IMR-90 (cell line): ENCODE data around the gene TP53BP2. TPM values are rescaled to one million over a fixed set of nuclear protein-coding genes. Genes with fewer than 3 reads are reported as not detected.

ENCODE experiments used
- ATAC-seq: fragments of 200-7000 bp; cut with Tn5 transposase; 2 replicates; pipeline ENCODE4 v1.9.1; 2020; ENCODE audit warnings: low read depth, mild to moderate bottlenecking, moderate library complexity
- BruUV-seq: library from RNA; stranded (reverse); fragments of 400-500 nt; replicated peaks from 2 replicates; lab custom pipeline; 2021; lab: Mats Ljungman, UMichigan
- CTCF ChIA-PET: fragments of 300-600 bp; formaldehyde crosslinking; extraction: SDS; loops from one replicate; lab custom pipeline; 2021; ENCODE audit warnings: antibody characterized with exemption; lab: Yijun Ruan, JAX
- POLR2A ChIA-PET: fragments of 300-600 bp; sonication (Branson Sonifier 250); formaldehyde crosslinking; loops from one replicate; lab custom pipeline; 2022; ENCODE audit warnings: antibody characterized with exemption; ENCODE audit not compliant: unreplicated experiment; lab: Charles Lee
- DNase-seq: peaks from one replicate; pipeline ENCODE4 v3.0.0; 2013
- H2AFZ ChIP-seq: replicated peaks from 2 replicates; pipeline ENCODE3; 2013; ENCODE audit warnings: low read length, mild to moderate bottlenecking; ENCODE audit not compliant: poor library complexity
- H2AK5ac ChIP-seq: 2 replicates; pipeline ENCODE4 v1.6.1; 2013; ENCODE audit warnings: low read depth, low read length, inconsistent platforms
- H2AK9ac ChIP-seq: replicated peaks from 2 replicates; pipeline ENCODE3; 2013; ENCODE audit warnings: mild to moderate bottlenecking, low read depth, low read length, moderate library complexity; ENCODE audit not compliant: poor library complexity
- H2BK120ac ChIP-seq: 2 replicates; pipeline ENCODE4 v1.6.1; 2013; ENCODE audit warnings: low read depth, low read length, inconsistent platforms
- H2BK15ac ChIP-seq: 3 replicates; pipeline ENCODE4 v1.6.1; 2013; ENCODE audit warnings: low read depth, low read length, inconsistent platforms
- H2BK20ac ChIP-seq: 2 replicates; pipeline ENCODE4 v1.6.1; 2013; ENCODE audit warnings: low read depth, mild to moderate bottlenecking, inconsistent platforms, low read length, moderate library complexity
- H2BK5ac ChIP-seq: 2 replicates; pipeline ENCODE4 v1.6.1; 2013; ENCODE audit warnings: mild to moderate bottlenecking, low read depth, low read length, inconsistent platforms; ENCODE audit not compliant: poor library complexity, severe bottlenecking
- H3K14ac ChIP-seq: replicated peaks from 2 replicates; pipeline ENCODE4 v1.6.1; 2013; ENCODE audit warnings: low read depth, low read length, inconsistent platforms
- H3K18ac ChIP-seq: 2 replicates; pipeline ENCODE4 v1.6.1; 2013; ENCODE audit warnings: low read depth, low read length, control low read depth
- H3K23ac ChIP-seq: 2 replicates; pipeline ENCODE4 v1.6.1; 2013; ENCODE audit warnings: low read depth, low read length, inconsistent platforms
- H3K27ac ChIP-seq: 2 replicates; pipeline ENCODE4 v1.5.1; 2013; ENCODE audit warnings: mild to moderate bottlenecking, control low read depth, low read length; ENCODE audit not compliant: insufficient read depth
- H3K27me3 ChIP-seq: 2 replicates; pipeline ENCODE4 v1.6.1; 2013; ENCODE audit warnings: low read length; ENCODE audit not compliant: control insufficient read depth, insufficient read depth
- H3K36me3 ChIP-seq: 2 replicates; pipeline ENCODE4 v1.6.1; 2013; ENCODE audit warnings: low read length, mixed read lengths; ENCODE audit not compliant: control insufficient read depth, insufficient read depth
- H3K4ac ChIP-seq: 2 replicates; pipeline ENCODE4 v1.6.1; 2013; ENCODE audit warnings: low read depth, low read length, inconsistent platforms
- H3K4me1 ChIP-seq: 2 replicates; pipeline ENCODE4 v1.6.1; 2013; ENCODE audit warnings: low read length, mixed read lengths; ENCODE audit not compliant: control insufficient read depth, insufficient read depth
- H3K4me2 ChIP-seq: 2 replicates; pipeline ENCODE4 v1.6.1; 2013; ENCODE audit warnings: low read depth, mild to moderate bottlenecking, control low read depth, low read length, moderate library complexity
- H3K4me3 ChIP-seq: 2 replicates; pipeline ENCODE4 v1.5.1; 2013; ENCODE audit warnings: low read depth, mild to moderate bottlenecking, control low read depth, low read length, moderate library complexity; ENCODE audit not compliant: insufficient read depth
- H3K56ac ChIP-seq: 2 replicates; pipeline ENCODE4 v1.6.1; 2013; ENCODE audit warnings: low read length, inconsistent platforms; ENCODE audit not compliant: insufficient read depth; ENCODE audit errors: extremely low read depth
- H3K79me1 ChIP-seq, 2 experiments: 2 replicates each; pipeline ENCODE4 v1.6.1; 2013; ENCODE audit warnings: low read length in 2 of 2, inconsistent platforms in 1 of 2, low read depth in 1 of 2
- H3K9ac ChIP-seq: 2 replicates; pipeline ENCODE4 v1.6.1; 2013; ENCODE audit warnings: low read depth, low read length, control low read depth
- H3K9me1 ChIP-seq: 2 replicates; pipeline ENCODE4 v1.6.1; 2013; ENCODE audit warnings: low read length, inconsistent platforms; ENCODE audit not compliant: insufficient read depth
- H3K9me3 ChIP-seq: 2 replicates; pipeline ENCODE4 v1.6.1; 2013; ENCODE audit warnings: low read length; ENCODE audit not compliant: control insufficient read depth, insufficient read depth
- H4K20me1 ChIP-seq: 2 replicates; pipeline ENCODE4 v1.6.1; 2013; ENCODE audit warnings: low read length, inconsistent platforms; ENCODE audit not compliant: insufficient read depth
- H4K5ac ChIP-seq: 2 replicates; pipeline ENCODE4 v1.6.1; 2013; ENCODE audit warnings: mild to moderate bottlenecking, low read depth, low read length, control low read depth
- H4K8ac ChIP-seq, 2 experiments: 2 replicates each; pipeline ENCODE4 v1.6.1; 2013; ENCODE audit warnings: low read depth in 2 of 2, low read length in 2 of 2, control low read depth in 1 of 2, inconsistent platforms in 1 of 2
- H4K91ac ChIP-seq: 2 replicates; pipeline ENCODE4 v1.6.1; 2013; ENCODE audit warnings: low read depth, low read length, inconsistent platforms; ENCODE audit not compliant: insufficient read depth
- MAFK ChIP-seq: IDR thresholded peaks from 2 replicates; pipeline ENCODE4 v1.6.1; 2012; ENCODE audit warnings: low read depth, low read length, improper control_type of control experiment
- MAZ ChIP-seq: IDR thresholded peaks from 2 replicates; pipeline ENCODE4 v1.6.1; 2012; ENCODE audit warnings: low read depth, mild to moderate bottlenecking, low read length, improper control_type of control experiment, moderate library complexity, borderline replicate concordance
- SMC3 ChIP-seq: fragments of 150-350 bp; IDR thresholded peaks from 2 replicates; pipeline ENCODE4 v1.6.1; 2016; ENCODE audit warnings: low read depth, mild to moderate bottlenecking, antibody characterized with exemption, low read length, moderate library complexity
- USF2 ChIP-seq: fragments of 150-350 bp; IDR thresholded peaks from 2 replicates; pipeline ENCODE4 v1.6.1; 2017; ENCODE audit warnings: mild to moderate bottlenecking, antibody characterized with exemption, low read length, low read depth
- WGBS, 2 experiments: methylation state at CpG; one replicate each; pipeline versions ENCODE4 v1.1.5 to v1.1.7; 2013; ENCODE audit warnings: missing lambda C conversion rate in 2 of 2; ENCODE audit not compliant: insufficient read length in 1 of 2; ENCODE audit errors: extremely low coverage in 2 of 2; 5-methylcytosine and 5-hydroxymethylcytosine counted together
- dilution Hi-C: fragments of 300-500 bp; cut with HindIII; formaldehyde crosslinking; loops from one replicate; pipeline ENCODE4 v1.14.3; 2018; ENCODE audit warnings: low sequenced_read_pairs; ENCODE audit not compliant: unreplicated experiment
- in situ Hi-C: fragments of 300-500 bp; cut with MboI; formaldehyde crosslinking; loops from 3 replicates; pipeline ENCODE4 v1.14.3; 2019; ENCODE audit warnings: low sequenced_read_pairs, inconsistent platforms, mixed read lengths
- intact Hi-C: fragments of 100-400 bp; cut with micrococcal nuclease; formaldehyde crosslinking; loops from 2 replicates; pipeline ENCODE4 v1.10.0; 2022
- polyA plus RNA-seq, 3 experiments: library from polyadenylated mRNA; depleted of rRNA; stranded (reverse); fragments of >200 nt; gene quantifications; 2 replicates each; pipeline ENCODE4 v1.2.3, GENCODE V29; 2012; ENCODE audit warnings: low replicate concordance in 1 of 3
- total RNA-seq: library from RNA; depleted of rRNA; stranded (reverse); fragments of >200 nt; gene quantifications from 2 replicates; pipeline ENCODE4 v1.2.3, GENCODE V29; 2012

TP53BP2 gene
- total and polyA plus RNA-seq, 2 of the 4 experiments (the other 2 are of a cell fraction), result 19.9 to 35.0 TPM

- Histone ChIP-seq H3K4me2 (peak overlapping the region; percentile 63; the same call in 1 of the 2 replicates), H3K14ac (peak overlapping the region; percentile 51), H2BK5ac (peak overlapping the region; percentile 47), H4K20me1 (peaks cover 79% of the 10 kb centered on the region), H3K79me1 (peaks cover 41 to 82% of the 10 kb centered on the region in 2 experiments), H3K36me3 (peaks cover 30% of the 10 kb centered on the region), H4K8ac (peak overlapping the region in 1 of 2 experiments; percentile 73; a peak in 3 of 4 replicates), H4K91ac (peak overlapping the region; percentile 61), H2BK15ac (0 out of 3 replicates have a peak overlapping the region, but pooled peaks have one; percentile 7), H3K9me1 (peaks cover 56% of the 10 kb centered on the region), H4K5ac (peak overlapping the region; percentile 30; the same call in 1 of the 2 replicates), H3K56ac (no peak overlapping the region), H3K4me3 (no peak overlapping the region), H2BK20ac (0 out of 2 replicates have a peak overlapping the region, but pooled peaks have one; percentile 8), H2AFZ (no peak overlapping the region), H3K9me3 (no peaks in the 10 kb centered on the region), H3K27ac (peak overlapping the region; percentile 69; the same call in 1 of the 2 replicates), H3K9ac (no peak overlapping the region), H3K4me1 (peaks cover 48% of the 10 kb centered on the region), H2AK9ac (no peak overlapping the region), H3K27me3 (no peaks in the 10 kb centered on the region), H3K18ac (peak overlapping the region; percentile 48; the same call in 1 of the 2 replicates), H2AK5ac (peak overlapping the region; percentile 32; the same call in 1 of the 2 replicates), H3K4ac (peak overlapping the region; percentile 61; the same call in 1 of the 2 replicates), H3K23ac (peak overlapping the region; percentile 74; the same call in 1 of the 2 replicates), H2BK120ac (0 out of 2 replicates have a peak overlapping the region, but pooled peaks have one; percentile 44)
- ATAC-seq (no peak), DNase-seq (no peak)
- dilution Hi-C loops (no loop called here), intact Hi-C loops (no loop called here), in situ Hi-C loops (no loop called here)
- TF ChIP-seq USF2 (peak; percentile 56; the same call in 1 of the 2 replicates), MAFK (no peak), MAZ (no peak), SMC3 (no peak)
- CTCF ChIA-PET, result interaction anchor here (0.8 to 1.6 kb wide), 3 partner anchors 11 to 19 kb away, joined by 3 to 6 read pairs (median 5); partner anchors contain the start of gene CAPN2
- no TSS peak for BruUV-seq
- WGBS, 2 experiments, result 92% methylated on average over 2 of the region's 4 CpGs; no CpG with 5 or more reads in 1 of the 2 experiments
- POLR2A ChIA-PET, result interaction anchor here (0.7 to 1.2 kb wide), 2 partner anchors 9 to 18 kb away, joined by 3 to 29 read pairs; partner anchors contain the start of gene CAPN2
These were observed 115.1 kb downstream of the TP53BP2 start for GRCh38 chr1:223730479-223731132.
